ENCODE results near the gene DDX17.

DDX17 gene

DNA sequence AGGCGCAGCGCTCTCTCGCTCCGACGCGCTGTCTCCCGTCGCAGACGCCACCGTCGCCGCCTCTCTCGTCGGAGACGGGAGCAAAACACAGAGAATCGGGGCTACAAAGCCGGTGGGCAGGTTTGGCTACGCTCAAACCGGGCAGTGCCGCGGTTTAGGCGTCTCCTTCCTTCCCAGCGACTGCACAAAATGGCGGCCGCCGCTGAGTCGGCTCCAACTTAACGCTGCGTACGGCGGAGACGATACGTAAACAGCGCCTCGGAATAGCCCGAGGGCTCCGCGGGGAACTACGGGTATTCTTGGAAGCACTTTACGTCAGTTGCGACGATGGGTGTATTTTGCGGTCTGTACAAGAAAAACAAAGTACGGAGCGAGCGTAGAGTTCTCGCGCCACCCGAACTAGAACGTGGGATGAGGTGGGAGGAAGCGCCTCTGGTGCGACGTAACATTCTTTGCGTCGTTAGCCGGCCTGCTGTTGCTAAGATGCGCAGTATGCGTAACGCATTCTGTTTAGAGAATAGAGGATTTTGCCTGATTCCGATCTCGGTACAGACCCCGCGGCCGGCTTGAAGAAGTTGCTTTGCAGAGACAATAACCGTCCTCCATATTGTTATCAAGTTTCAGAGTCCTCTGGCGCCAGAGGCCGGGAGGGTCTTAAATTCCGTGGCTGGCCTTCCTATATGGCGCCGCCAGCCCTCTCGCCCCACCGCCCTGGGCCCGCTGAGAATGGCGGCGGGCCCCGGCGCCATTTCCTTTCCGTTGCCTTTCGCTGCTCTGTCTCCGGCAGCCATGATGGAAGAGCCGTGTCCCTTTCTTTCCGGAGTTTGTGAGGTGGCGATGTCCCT, at the start of gene DDX17:
DDX17 (minus strand) TSS at position 194 of the 845 bp plus-strand sequence.
- DNase-seq = peak; percentile 93

DNA sequence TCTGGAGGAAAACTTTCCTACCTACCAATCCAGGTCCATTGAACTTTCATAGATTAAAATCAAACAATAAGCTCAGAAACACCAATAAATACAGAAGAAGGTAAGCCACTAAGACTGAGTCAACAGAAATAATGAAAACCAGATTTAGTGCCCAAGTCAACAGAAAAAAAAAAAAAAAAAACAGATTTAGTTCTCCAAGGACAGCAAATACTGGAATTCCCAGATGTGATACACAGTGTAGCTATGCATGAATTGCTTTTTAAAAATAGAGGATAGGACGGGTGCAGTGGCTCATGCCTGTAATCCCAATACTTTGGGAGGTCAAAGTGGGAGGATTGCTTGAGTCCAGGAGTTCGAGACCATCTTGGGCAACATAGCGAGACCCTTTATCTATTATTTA, 48.2 kb upstream of the DDX17 start:
- DNase-seq = no peak

DNA sequence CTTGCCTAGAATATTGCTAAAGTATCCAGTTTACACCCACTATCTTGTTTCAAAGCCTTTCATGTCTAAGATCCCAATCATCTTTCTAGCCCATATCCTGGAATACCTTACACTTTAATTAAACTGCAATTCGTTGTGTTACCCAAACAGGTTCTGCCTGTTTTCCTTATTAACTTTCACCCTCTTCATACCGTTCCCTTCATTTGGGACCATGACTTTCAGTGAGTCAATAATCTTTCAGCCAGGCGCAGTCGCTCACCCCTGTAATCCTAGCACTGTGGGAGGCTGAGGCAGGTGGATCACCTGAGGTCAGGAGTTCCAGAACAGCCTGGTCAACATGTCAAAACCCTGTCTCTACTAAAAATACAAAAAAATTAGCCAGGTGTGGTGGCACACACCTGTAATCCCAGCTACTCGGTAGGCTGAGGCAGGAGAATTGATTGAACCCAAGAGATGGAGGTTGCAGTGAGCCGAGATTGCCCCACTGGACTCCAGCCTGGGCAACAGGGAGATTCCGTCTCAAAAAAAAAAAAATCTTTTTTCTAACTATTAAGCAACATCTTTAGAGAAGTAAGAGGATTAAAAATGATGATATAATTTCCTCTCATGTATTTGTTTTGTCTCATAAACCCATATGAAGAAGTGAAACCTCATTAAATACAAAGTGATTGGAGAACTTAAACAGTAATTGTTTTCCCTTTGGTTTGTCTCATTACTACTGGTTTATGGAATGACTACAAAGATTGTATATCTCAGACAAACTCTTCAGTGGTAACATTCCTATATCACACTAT, 43.2 kb upstream of the DDX17 start:
- peak; percentile 9 for DNase-seq

GRCh38 chr22:38540701-38541100, 34.6 kb upstream of the DDX17 start:
- no peak for DNase-seq

DNA sequence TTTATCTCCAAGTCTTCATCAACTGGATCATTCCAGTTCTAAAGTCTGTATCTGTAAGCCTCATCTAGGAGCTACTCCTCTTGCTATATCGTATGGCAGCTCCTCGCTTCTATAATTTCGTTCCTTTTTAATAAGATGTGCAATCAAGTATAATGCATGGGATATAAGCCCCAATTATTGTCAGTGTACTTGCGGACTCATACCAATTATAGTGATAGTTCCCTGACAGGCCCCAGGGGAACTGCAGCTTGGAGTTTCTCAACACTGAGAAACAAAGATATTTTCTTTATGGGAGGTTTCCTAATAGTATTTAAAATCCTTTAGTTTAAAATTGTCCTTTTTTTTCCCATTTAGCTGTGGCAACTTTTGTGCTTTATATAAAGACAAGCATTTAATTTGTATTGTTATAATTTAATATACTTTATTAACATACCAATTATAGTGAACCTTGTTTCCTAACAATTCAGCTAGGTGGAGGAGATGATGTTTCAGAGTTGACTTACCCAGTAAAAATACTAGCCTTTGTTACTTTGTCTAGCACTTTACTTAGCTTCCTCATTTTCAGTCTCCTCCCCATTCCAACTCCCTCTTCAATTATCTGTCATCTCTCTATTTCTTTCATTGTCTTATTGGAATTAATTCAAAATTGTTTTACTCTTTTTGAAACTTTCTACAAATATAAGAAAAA, 25.3 kb upstream of the DDX17 start:
- no peak for DNase-seq

DNA sequence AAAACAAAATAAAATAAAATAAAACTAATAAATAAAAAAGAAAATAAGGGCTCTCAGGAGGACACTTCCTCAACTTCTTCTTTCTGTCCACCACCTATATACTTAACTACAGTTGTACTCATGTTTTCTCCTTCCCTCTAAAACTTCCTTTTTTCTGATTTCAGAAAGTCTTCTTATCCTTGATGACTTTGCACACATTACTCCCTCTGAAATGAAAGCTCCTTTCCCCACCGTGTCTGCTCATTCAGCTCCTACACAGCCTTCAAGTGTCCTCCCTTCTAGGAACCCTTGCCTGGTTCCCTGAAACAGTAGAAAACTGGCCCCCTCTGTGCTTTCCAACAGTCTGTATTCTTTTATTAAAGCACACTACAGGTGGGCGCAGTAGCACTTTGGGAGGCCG, 18.3 kb upstream of the DDX17 start:
- no peak for DNase-seq

DNA sequence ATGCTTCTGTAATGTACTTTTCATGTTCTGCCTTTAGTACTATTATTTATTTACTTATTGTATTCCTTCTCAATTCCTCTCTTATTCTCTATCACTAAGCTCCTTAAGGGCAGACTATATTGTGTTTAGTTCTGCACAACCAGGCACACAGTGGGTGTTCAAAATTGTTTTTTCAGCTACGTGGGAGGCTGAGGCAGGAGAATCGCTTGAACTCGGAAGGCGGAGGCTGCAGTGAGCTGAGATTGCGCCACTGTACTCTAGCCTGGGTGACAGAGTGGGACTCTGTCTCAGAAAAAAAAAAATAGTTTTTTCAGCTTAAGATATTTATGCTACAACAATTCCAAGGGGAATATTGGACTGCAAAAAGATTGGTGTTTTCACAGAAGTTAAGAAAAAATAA, 17.4 kb upstream of the DDX17 start:
- DNase-seq = no peak

GRCh38 chr22:38523029-38523428, 16.9 kb upstream of the DDX17 start:
- DNase-seq = no peak

DNA sequence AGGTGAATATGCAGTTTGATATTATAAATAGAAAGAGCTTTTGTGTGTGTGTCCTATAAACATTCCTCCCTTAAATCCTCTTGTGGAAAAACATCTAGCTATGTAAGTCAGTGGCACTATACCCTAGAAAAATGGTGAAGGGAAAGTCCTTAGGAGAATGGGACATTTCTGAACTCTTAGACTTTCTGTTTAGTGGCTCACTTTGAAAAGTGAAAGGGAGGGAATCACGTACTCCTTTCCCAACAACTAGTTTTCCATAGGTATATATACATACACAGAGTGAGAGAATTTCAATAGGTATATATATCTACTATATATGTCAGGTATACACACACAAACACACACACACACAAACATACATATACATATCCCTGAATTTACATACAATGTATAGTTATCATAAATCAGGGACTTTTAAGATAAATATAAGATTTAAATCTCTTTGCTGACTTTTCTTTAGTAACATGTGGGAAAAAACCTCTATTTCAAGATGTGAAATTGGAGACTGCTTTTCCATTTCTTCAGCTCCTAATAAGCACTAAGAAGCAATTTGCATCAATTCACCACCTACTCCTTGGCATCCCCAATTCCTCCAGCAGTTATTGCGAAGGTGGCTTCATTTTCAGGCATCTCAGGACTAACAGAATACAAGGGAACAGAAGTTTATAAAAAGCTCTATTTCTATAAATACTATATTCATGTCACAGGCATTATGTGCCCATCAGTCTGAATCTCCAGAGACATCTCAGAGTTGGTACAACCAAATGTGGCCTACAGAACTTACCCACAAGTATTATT, 13.5 kb upstream of the DDX17 start:
- no peak for DNase-seq

- DNase-seq = no peak
Measured at GRCh38 chr22:38518620-38519019, 12.5 kb upstream of the DDX17 start.

GRCh38 chr22:38513063-38513462, 7.0 kb upstream of the DDX17 start:
- DNase-seq = peak; percentile 9

DNA sequence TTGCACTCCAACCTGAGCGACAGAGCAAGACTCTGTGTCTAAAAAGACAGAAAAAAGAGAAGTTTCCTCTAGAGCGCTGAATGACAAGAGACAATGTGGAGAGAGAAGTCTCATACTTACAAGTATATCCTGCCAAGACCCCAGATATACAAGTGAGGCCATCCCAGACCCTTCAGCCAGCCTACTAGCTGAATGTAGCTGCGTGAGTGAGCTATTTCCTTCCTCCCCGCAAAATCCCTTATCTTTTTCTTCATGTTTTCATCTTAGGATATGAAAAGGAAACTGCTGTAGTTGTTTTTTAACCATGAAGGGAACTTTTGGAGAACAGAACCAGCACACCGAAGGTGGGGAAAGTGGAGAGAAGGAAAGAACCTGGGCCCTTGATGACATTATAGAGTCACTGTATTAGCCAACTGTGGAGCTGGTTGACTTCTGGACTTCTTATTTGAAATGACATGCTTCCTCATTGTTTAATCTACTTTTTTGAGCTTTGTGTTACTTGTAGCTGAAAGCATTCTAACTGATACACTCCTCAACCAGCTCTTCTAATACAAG, 4.4 kb upstream of the DDX17 start:
- no peak for DNase-seq

DNA sequence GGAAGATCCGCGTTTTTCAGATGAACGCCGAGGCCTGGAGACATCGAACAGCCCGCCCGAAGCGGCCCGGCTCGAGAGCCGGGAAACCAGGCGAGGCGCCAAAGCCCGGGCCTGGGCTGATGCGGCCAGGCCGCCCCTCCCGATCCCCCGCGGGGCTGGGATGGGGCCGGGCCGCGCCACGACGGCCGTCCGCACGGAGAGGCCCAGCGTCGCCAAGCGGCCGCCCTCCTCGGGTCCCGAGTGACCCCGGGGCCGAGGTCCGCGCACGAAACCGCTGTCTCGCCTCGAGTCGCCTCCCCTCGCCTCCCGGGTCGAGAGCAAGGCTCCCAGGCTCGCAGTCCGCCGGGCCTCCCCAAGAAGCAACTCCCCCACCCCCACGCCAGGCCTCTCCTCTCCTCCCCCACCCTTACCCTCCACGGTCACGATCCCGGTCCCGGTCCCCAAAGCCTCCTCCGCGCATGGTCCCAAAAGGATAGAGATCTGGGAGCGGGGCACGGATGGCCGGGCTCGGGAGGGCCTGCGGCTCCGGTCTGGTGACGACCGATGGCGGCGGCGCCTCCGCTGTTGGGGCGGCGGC, 482 bp downstream of the DDX17 start:
- peak; percentile 16 for DNase-seq

- peak; percentile 12 for DNase-seq
Measured at GRCh38 chr22:38504731-38505540, 1.2 kb downstream of the DDX17 start.

- no peak for DNase-seq
Measured at GRCh38 chr22:38503021-38503420, 3.1 kb downstream of the DDX17 start.

GRCh38 chr22:38501797-38502672, 4.1 kb downstream of the DDX17 start:
- DNase-seq = no peak

GRCh38 chr22:38497869-38498268, 8.2 kb downstream of the DDX17 start:
- DNase-seq = no peak

GRCh38 chr22:38494939-38495338, 11.2 kb downstream of the DDX17 start:
- DNase-seq = no peak

DNA sequence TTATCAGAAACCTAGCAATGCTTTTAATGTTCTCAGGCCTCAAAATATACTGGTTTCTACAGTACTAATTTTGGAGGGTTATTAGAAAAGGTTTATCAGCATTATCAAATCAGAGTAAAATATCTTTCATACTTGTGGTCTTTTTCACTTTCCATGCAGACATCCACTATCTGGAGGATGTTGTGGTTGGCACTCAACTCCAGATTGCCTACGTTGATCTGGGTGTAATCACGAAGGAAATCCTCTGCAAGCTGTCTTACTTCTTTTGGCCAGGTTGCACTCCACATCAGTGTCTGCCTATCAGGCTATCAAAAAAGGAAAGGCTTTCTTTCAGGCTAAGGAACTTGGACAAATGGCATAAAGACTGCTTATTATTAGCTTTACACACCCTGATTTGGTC, 11.6 kb downstream of the DDX17 start:
- DNase-seq = no peak

GRCh38 chr22:38491707-38492348, 14.3 kb downstream of the DDX17 start:
- DNase-seq = no peak

Data from NCI-H510A treated with DMSO at 0.1 percent for 48 hours (cell line).